HTERT RPE-1 (cell line): ENCODE data around the gene ZNF227.
"Not testable (repeated sequence)": the region's sequence is repeated elsewhere in the genome, so short reads cannot be mapped to it uniquely, and the experiment has no call there.

Experiments used
- in situ Hi-C: fragments of 300-500 bp; cut with MboI; formaldehyde crosslinking; loops from 4 replicates; pipeline ENCODE4 v1.14.3; 2020; ENCODE audit warnings: low sequenced_read_pairs

ZNF227 gene

DNA sequence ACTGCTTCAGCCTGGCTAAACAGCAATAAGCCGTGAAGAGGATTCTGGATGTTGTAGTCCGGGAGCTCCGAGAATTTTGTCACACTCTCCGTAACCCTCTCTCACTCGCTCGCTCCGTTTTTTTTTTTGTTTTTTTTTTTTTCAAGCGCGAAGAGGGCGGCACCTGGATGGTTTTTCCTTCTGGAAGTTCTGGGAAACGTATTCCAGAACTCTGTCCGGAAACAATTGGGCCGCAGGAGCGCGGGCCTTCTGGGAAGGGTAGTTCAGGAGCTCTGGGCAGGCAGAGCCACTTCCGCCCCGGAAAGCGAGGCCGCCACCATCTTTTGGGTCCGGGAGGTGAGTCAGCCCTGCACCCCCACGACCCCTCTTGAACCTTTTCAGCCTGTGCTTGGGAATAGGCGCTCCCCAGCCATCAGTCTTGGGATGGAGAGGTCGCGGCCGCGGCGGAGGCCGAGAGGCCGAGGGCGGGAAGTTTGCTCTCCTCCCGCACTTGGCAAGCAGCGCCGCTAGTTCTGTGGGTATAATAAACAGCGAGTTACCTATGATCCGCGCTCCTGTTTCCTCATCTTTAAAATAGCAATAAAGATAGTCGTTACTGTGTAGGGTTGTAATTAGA, at the start of gene ZNF227:
Gene ZNF227, plus strand, starts transcription at position 283 of the 616 bp plus-strand sequence. CDS start 5,261 bp downstream, outside the sequence.
- in situ Hi-C loops = no loop called here

DNA sequence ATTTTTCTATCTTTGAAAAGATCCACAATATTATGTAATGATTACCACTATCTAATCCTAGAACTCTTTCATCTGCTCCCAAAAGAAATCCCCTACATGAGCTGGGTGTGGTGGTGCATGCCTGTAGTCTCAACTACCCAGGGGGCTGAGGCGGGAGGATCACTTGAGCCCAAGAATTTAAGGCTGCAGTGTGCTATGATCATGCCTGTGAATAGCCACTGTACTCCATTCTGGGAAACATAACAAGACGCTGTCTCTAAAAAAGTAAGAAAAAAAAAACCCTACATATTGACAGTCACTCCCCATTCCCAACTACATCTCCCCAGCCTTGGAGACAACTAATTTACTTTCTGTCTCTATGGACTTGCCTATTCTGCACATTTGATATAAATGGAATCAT, 48.5 kb upstream of the ZNF227 start:
- in situ Hi-C loops = no loop called here

DNA sequence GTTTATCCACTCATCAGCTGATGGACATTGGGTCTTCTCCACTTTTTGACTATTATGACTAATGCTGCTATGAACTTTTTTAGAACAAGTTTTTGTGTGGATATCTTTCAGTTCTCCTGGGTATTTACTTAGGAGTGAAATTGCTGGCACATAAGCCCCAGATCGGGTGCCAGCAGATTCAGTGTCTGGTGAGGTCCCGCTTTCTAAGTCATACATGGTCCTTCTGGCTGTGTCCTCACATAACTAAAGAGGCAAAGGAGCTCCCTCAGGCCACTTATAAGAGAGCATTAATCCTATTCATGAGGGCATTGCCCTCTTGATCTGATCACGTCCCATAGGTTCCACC, 48.0 kb upstream of the ZNF227 start:
- in situ Hi-C loops = no loop called here

DNA sequence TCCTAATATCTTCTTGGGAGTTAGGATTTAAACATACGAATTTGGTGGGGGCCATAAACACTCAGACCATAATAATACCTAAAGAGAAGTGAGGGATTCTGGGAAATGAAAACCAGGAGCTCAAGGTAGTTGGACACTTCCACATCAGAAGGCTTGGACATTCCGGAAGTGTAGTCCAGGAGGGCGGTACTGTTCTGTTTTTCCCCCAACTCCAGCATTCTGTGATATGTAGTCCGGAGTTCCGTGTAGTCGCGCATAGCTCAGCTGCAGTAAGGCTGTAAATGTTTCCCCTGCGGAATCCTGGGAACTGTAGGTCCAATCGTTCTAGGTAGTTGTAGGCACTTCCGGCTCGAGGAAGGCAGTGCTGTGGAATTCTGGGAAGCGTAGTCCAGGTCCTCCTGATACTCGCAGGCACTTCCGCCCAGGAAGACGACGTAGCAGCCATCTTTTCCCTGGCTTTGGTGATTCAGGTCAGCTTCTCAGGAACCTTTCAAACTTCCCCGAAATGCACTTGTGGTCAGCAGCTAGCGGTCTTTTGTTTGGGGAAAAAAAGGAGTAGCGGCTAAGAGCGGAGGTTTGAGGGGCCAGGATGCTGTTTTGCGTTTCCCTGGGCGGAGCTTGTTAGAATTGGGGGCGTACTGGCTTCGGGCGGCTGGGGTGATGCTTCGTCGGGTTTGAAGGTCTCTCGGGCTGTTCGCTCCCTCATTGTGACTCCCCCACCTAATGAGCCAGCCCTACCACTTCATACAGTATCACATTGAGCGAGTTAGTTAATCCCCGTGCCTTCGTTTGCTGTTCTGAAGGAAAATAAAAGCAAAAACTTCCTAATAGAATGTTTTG, 47.4 kb upstream of the ZNF227 start, which contains the start of gene ZNF226:
Gene ZNF226, plus strand, starts transcription at position 428 of the 840 bp plus-strand sequence. CDS start 4,981 bp downstream, outside the sequence.
- in situ Hi-C loops = no loop called here

DNA sequence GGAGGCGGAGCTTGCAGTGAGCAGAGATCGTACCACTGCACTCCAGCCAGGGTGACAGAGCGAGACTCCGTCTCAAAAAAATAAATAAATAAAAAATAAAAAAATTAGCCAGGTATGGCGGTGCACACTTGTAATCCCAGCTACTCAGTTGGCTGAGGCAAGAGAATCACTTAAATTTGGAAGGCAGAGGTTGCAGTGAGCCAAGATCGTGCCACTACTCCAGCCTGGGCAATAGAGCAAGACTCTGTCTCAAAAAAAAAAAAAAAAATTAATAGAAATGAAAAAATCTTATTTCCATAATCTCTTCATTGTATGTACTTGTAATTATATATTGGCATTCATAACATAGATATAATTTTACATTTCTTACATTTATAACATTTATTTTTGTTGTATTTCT, 41.7 kb upstream of the ZNF227 start:
- in situ Hi-C loops = not testable (repeated sequence)

DNA sequence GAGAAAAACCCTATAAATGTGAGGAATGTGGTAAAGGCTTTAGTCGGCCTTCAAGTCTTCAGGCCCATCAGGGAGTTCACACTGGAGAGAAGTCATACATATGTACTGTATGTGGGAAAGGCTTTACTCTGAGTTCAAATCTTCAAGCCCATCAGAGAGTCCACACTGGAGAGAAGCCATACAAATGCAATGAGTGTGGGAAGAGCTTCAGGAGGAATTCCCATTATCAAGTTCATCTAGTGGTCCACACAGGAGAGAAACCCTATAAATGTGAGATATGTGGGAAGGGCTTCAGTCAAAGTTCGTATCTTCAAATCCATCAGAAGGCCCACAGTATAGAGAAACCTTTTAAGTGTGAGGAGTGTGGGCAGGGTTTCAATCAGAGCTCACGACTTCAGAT, 35.7 kb upstream of the ZNF227 start:
- in situ Hi-C loops = no loop called here

DNA sequence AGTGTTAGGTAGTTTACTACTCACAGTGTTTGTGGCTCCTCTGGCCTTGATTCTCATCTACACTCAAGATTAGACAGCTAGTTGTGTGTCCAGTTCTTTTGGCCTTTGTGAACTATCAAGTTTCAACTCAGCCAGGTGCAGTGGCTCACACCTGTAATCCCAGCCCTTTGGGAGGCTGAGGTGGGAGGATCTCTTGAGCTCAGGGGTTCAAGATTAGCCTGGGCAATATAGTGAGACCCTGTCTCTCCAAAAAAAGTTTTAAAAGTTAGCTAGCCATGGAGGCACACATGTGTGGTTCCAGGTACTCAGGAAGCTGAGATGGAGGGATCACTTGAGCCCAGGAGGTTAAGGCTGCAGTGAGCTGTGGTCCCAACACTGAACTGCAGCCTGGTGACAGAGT, 31.4 kb upstream of the ZNF227 start:
- in situ Hi-C loops = no loop called here

DNA sequence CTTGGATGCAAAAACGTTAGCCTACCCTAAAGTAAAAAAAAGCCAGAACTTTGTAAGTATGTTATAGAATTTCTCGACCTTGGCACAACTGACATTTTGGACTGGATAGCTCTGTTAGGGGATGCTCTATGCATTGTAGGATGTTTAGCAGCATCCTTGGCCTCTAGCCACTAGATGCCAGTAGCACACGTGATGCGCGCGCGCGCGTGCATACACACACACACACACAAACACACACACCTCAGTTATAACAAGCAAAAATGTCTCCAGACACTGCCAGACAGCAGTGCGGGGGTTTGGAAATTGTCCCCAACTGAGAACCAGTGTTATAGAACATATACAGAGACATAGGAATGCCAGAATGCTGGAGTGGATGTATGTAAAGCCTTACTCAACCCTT, 30.2 kb upstream of the ZNF227 start:
- in situ Hi-C loops = no loop called here

DNA sequence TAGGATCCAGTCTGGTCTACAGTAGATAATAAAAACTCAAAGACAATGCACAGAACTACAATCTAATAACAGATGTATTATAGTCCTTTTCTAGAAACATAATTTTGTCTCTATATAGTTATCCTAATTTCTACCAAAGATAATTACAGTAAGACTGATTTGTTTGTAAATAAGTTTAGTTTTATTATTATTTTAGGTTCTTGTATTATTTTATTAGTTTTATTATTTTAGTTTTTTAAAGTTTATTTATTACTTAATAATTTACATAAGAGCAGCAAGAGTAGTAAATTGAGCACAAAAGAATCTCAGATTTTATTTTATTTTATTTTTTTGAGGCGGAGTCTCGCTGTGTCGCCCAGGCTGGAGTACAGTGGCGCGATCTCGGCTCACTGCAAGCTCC, 22.3 kb upstream of the ZNF227 start:
- in situ Hi-C loops = no loop called here

DNA sequence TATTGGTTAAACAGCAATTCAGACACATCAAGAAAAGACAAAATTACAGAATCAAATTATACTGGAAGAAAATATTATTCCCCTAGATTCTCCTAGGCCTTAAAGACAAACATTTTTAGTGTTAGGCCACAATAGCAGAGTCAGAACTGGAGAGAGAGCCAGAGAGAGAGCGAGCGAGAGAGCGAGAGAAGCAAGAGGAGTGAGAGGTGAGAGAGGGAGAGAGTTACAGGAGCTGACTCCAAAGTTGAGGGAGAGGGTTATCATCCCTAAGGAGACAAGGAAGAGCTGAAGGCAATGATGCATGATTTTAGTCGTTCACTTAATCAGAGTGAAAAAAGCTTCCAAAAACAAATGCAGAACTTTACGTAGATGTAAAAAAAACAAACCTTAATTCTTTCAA, 20.2 kb upstream of the ZNF227 start:
- in situ Hi-C loops = no loop called here

DNA sequence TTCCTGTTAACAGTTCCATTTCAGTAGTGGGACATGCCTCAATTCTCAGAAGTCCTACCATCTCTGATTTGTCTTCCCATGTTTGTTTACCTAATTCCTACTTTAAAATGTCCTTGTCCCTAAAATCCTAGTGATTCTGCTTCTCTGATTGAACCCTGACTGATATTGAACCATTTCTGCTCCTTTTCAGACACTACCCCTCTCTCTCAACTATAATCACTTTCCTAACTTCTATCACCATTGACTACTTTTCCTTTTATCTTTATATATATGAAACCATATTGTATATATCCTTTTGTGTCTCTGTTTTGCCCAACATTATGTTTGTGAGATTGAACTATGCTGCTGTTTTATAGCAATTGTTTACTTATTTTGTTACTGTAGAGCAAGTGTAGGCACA, 15.6 kb upstream of the ZNF227 start:
- in situ Hi-C loops = no loop called here

DNA sequence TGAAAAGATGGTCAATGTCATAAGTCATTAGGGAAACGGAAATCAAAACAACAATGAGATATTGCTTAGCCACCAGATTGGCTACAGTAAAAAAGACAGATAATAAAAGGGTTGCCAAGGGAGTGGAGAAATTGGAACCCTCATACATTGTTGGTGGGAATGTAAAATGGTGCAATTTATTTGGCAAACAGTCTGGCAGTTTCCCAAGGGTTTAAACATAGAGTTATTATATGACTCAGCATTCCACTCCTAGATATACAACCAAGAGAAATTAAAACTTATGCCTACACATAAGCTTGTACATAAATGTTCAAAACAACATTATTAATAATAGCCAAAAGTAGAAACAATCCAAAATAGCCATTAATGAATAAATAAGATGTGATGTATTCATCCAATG, 9.9 kb upstream of the ZNF227 start:
- in situ Hi-C loops = no loop called here

DNA sequence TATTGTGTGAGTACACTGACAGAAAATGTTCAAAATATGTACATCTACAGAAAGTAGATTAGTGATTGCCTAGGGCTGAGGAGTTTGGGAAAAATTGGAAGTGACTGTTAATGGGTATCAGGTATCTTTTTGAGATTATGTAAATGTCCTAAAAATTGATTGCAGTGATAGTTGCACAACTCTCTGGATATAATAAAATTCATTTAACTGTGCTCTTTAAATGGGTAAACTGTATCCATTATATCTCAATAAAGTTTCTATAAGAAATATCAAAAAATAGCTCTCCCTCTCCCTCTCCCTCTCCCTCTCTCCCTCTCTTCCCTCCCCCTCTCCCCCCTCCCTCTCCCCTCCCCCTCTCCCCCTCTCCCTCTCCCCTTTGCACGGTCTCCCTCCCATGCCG, 9.4 kb upstream of the ZNF227 start:
- in situ Hi-C loops = no loop called here

DNA sequence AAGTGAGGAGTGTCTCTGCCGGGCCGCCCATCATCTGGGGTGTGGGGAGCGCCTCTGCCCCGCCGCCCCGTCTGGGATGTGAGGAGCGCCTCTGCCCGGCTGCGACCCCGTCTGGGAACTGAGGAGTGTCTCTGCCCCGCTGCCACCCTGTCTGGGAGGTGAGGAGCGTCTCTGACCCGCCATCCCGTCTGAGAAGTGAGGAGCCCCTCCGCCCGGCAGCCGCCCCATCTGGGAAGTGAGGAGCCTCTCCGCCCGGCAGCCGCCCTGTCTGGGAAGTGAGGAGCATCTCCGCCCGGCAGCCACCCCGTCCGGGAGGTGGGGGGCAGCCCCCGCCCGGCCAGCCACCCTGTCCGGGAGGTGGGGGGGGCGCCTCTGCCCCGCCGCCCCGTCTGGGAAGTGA, 8.5 kb upstream of the ZNF227 start:
- in situ Hi-C loops = not testable (repeated sequence)

DNA sequence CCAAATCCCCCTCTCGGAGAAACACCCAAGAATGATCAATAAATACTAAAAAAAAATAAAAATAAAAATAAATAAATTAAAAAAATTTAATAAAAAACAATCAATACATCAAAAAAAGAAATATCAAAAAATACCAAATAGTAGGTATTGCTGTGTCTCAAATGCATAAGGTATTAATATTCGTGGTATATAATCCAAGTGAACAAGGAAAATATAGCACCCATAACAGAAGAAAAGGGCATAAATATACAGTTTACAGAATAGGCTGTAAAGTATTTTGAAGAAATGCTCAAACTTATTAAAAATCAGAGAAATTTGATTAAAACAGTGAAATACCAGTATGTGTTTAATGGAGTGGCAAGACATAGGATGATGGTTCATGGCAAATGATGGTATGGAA, 7.6 kb upstream of the ZNF227 start:
- in situ Hi-C loops = no loop called here

DNA sequence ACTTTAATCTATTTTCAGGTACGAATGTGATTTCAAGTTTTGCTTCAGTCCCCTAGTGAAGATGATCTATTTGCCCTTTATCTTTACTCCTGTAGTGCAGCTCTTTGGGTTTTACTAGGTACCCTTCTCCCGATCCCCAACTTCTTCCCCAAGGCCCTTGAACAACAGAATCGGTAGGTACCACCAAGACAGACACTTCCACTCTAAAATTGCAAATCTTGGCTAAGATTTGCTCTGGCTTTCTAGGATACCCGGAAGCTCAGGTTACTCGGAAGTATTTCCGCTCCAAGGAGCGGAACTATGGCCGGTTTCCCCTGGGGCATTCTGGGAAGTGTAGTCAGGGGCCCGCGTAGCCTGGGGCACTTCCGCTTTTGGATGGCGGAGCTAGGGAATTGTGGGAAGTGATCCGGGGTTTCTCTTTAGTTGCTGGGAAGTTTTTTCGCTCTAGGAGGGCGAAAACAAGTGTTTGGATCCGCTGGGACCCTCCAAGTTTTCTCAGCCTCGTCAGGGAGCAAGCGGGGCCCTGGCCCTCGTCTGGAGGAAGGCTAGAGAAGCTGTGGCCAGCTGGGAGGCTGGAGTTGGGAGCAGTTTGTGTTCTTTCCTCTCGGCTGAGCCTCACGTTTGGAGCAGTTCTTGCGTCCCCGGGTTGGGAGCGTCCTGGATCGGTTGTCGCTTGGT, 5.1 kb upstream of the ZNF227 start:
- in situ Hi-C loops = no loop called here

DNA sequence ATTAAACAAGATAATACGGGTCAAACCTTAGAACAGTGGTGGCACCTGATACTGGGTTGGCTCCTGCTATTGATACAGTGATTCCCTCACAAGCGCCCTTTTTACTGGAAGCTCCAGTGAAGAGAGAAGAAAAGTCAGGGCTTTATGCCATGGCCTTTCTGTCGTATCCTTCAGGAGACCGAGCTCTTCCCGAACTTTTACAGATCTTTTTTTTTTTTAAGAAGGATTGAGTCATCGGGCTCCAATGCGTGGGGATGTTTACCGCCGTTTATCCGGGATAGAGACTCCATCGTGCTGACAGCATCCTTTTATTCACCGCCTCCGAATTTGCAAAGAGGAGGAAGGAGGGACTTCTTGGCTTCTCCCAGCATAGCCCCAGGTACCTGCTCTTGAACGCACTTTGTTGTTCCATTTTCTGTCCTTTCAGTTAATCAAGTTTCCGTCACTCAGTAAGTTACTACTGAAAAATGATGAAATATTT, 574 bp downstream of the ZNF227 start:
- in situ Hi-C loops = no loop called here

DNA sequence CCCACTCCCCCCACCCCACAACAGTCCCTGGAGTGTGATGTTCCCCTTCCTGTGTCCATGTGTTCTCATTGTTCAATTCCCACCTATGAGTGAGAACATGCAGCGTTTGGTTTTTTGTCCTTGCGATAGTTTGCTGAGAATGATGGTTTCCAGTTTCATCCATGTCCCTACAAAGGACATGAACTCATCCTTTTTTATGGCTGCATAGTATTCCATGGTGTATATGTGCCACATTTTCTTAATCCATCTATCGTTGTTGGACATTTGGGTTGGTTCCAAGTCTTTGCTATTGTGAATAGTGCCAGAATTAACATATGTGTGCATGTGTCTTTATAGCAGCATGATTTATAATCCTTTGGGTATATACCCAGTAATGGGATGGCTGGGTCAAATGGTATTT, 7.6 kb downstream of the ZNF227 start:
- in situ Hi-C loops = not testable (repeated sequence)

DNA sequence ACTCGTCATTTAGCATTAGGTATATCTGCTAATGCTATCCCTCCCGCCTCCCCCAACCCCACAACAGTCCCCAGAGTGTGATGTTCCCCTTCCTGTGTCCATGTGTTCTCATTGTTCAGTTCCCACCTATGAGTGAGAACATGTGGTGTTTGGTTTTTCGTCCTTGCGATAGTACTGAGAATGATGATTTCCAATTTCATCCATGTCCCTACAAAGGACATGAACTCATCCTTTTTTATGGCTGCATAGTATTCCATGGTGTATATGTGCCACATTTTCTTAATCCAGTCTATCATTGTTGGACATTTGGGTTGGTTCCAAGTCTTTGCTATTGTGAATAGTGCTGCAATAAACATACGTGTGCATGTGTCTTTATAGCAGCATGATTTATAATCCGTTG, 8.4 kb downstream of the ZNF227 start:
- in situ Hi-C loops = not testable (repeated sequence)

DNA sequence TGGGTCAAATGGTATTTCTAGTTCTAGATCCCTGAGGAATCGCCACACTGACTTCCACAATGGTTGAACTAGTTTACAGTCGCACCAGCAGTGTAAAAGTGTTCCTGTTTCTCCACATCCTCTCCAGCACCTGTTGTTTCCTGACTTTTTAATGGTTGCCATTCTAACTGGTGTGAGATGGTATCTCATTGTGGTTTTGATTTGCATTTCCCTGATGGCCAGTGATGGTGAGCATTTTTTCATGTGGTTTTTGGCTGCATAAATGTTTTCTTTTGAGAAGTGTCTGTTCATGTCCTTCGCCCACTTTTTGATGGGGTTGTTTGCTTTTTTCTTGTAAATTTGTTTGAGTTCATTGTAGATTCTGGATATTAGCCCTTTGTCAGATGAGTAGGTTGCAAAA, 9.0 kb downstream of the ZNF227 start:
- in situ Hi-C loops = not testable (repeated sequence)

DNA sequence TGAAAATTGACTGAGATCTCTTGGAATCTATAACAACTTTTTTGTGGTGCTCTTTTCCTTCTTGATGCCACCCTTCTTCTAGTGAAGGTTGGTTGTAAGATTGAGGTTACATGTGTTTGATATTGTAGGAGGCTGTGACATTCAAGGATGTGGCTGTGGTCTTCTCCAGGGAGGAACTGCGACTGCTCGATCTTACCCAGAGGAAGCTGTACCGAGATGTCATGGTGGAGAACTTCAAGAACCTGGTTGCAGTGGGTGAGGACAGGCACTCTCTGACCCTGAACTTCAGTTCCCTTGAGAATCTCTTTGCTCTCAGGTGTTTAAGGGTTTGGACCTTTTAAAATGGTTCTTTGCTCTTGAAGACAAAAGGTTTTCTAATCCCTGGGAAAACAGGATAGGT, 16.0 kb downstream of the ZNF227 start:
- in situ Hi-C loops = no loop called here

DNA sequence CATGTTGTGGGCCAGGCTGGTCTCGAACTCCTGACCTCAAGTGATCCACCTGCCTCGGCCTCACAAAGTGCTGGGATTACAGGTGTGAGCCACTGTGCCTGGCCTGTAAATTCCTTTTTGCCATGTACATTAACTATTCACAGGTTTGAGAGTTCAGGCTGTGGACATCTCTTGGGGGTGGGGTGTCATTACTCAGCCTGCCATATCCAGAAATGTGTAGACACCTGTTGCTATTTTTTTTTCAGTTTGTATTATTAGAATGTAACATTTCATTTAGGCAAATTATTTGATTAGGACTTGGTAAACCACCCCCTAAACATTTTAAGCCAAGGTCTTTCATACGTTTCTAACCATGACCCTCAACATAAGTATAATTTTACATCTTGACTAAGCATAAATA, 20.5 kb downstream of the ZNF227 start:
- in situ Hi-C loops = no loop called here
